Right lobe of liver (tissue), 6 donors: ENCODE results near the gene ACSL1. TPM values are rescaled to one million over a fixed set of nuclear protein-coding genes. Genes with fewer than 3 reads are reported as not detected.

Experiments used
- ATAC-seq, 4 donors: fragments of 200-7000 bp; cut with Tn5 transposase; one replicate each; pipeline ENCODE4 v1.9.1; 2020; ENCODE audit warnings: mild to moderate bottlenecking in 4 of 4, moderate library complexity in 4 of 4
- DNase-seq, 3 donors: peaks; one replicate each; pipeline ENCODE4 v3.0.0-alpha.2; 2020
- H3K27ac ChIP-seq, 3 donors: fragments of 200-600 bp; one replicate each; pipeline ENCODE4 v1.8.0; 2022
- H3K27me3 ChIP-seq, 2 donors: fragments of 200-600 bp; one replicate each; pipeline ENCODE4 v1.8.0; 2022
- H3K36me3 ChIP-seq, 4 donors: fragments of 200-600 bp; sonication (generic) in 1 of 4; one replicate each; pipeline versions ENCODE4 v1.5.1 to v1.8.0; 2017 to 2022; ENCODE audit warnings: control low read depth in 1 of 4
- H3K4me1 ChIP-seq, 4 donors: fragments of 200-600 bp; sonication (generic) in 1 of 4; one replicate each; pipeline versions ENCODE4 v1.5.1 to v1.8.0; 2017 to 2022; ENCODE audit warnings: control low read depth in 1 of 4
- H3K4me3 ChIP-seq, 3 donors: fragments of 200-600 bp; one replicate each; pipeline ENCODE4 v1.8.0; 2022
- H3K9me3 ChIP-seq, 4 donors: fragments of 200-600 bp; sonication (generic) in 1 of 4; one replicate each; pipeline versions ENCODE4 v1.5.1 to v1.8.0; 2017 to 2022; ENCODE audit warnings: control low read depth in 1 of 4
- POLR2A ChIP-seq: fragments of 450-650 bp; IDR thresholded peaks from one replicate; pipeline ENCODE4 v1.6.1; 2017; ENCODE audit warnings: antibody characterized with exemption, mild to moderate bottlenecking
- WGBS: methylation state at CpG from one replicate; pipeline ENCODE4 v1.1.6; 2018; ENCODE audit warnings: low coverage, low lambda C conversion rate; ENCODE audit not compliant: insufficient coverage; ENCODE audit errors: missing lambda C conversion rate; 5-methylcytosine and 5-hydroxymethylcytosine counted together
- intact Hi-C, 2 donors: fragments of 100-400 bp; cut with DNase I; formaldehyde crosslinking; loops; one replicate each; pipeline versions ENCODE4 v1.11.2 to v1.14.1; 2022
- total RNA-seq, 6 experiments: library from RNA; depleted of rRNA in 2 of 6; stranded (reverse); fragments of >200 nt in 2 of 6; fragmentation: NEBNext Ultra II Directional in 3 of 6; extraction: Animal tissue kit (Norgen Biotek cat#: 25700) in 3 of 6; gene quantifications; one replicate each; pipeline versions ENCODE4 v1.1.0 to v1.2.4, GENCODE V29; 2016 to 2023
- TF ChIP-seq, protein P1 (sequence below), 4 donors: fragments of 200-600 bp in 3 of 4; fragments of 450-650 bp in 1 of 4; IDR thresholded peaks; one replicate each; pipeline versions ENCODE4 v1.5.1 to v1.8.0; 2016 to 2022; ENCODE audit warnings: antibody characterized with exemption in 4 of 4, mild to moderate bottlenecking in 2 of 4
- donor health status: DM: no; HTN: yes; CAD: no.
- donor health status: DM: no; HTN: no; CAD: no.
- donor health status: DM: no; HTN: no; CAD: no.
- donor health status: DM: no; HTN: yes; CAD: no.
- donor health status: DM: no; HTN: yes; CAD: no.

ACSL1 gene
- total RNA-seq, 6 experiments from 2014 or later, result 544 to 1,154 (median 743) TPM

DNA sequence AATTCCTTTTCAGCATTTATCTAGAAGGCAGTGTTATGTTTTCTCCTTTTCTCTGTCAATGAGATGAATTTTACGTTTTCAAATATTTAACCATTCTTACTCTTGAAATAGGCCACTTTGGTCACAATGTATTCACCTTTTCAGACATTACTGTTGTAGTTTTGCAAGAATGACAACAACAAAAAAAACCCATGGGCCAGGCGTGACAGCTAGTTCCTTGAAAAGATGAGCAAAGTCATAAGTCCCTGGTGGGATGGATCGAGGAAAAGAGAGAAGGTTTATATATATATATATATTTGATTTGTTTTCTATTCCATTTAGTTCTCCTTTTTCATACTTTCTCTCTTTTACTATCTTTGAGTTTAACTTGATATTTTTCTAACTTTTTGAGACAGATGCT lies 38.1 kb upstream of the ACSL1 start:
- WGBS, result 53% methylated on average over 3 of the region's 3 CpGs
- intact Hi-C loops, result no loop called here

DNA sequence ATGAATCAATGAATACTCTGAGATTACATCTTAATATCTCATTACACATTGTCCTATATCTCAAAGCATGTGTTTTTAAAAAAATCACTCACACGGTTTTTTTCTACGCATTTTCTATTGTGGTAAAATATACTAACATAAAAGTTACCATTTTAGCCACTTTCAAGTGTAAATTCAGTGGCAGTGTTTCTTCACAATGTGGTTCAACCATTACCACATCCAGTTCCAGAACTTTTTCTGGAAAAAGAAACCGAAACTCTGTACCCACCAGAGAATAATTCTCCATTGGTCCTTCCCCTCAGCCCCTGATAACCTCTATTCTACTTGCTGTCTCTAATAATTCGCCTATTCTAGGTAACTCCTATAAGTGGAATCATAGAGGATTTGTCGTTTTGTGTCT lies 35.3 kb upstream of the ACSL1 start:
- no peaks in the 10 kb centered on the region for H3K36me3 ChIP-seq
- H3K27ac ChIP-seq, result no peak overlapping the region
- H3K4me1 ChIP-seq, result no peaks in the 10 kb centered on the region
- intact Hi-C loops, result no loop called here
- no peaks in the 10 kb centered on the region for H3K27me3 ChIP-seq
- H3K9me3 ChIP-seq, result no peaks in the 10 kb centered on the region
- H3K4me3 ChIP-seq, result no peak overlapping the region
- ATAC-seq, result peak in 2 of 4 donors; percentile 30 to 46
- no peak for DNase-seq
- no peak for TF ChIP-seq POLR2A
- TF ChIP-seq, protein P1, sequence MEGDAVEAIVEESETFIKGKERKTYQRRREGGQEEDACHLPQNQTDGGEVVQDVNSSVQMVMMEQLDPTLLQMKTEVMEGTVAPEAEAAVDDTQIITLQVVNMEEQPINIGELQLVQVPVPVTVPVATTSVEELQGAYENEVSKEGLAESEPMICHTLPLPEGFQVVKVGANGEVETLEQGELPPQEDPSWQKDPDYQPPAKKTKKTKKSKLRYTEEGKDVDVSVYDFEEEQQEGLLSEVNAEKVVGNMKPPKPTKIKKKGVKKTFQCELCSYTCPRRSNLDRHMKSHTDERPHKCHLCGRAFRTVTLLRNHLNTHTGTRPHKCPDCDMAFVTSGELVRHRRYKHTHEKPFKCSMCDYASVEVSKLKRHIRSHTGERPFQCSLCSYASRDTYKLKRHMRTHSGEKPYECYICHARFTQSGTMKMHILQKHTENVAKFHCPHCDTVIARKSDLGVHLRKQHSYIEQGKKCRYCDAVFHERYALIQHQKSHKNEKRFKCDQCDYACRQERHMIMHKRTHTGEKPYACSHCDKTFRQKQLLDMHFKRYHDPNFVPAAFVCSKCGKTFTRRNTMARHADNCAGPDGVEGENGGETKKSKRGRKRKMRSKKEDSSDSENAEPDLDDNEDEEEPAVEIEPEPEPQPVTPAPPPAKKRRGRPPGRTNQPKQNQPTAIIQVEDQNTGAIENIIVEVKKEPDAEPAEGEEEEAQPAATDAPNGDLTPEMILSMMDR (IDR thresholded peaks at IDR 0.05), result no peak
- WGBS, result 67% methylated on average over 5 of the region's 5 CpGs

More for the DNA sequence above, 38.1 kb upstream of the ACSL1 start:
- H3K4me1 ChIP-seq, result no peaks in the 10 kb centered on the region
- DNase-seq (no peak), ATAC-seq (no peak)
- H3K27ac ChIP-seq, result no peak overlapping the region
- TF ChIP-seq, protein P1 (IDR thresholded peaks at IDR 0.05), result no peak
- no peak for TF ChIP-seq POLR2A
- no peaks in the 10 kb centered on the region for H3K9me3 ChIP-seq
- H3K4me3 ChIP-seq, result no peak overlapping the region
- H3K36me3 ChIP-seq, result no peaks in the 10 kb centered on the region
- H3K27me3 ChIP-seq, result no peaks in the 10 kb centered on the region

DNA sequence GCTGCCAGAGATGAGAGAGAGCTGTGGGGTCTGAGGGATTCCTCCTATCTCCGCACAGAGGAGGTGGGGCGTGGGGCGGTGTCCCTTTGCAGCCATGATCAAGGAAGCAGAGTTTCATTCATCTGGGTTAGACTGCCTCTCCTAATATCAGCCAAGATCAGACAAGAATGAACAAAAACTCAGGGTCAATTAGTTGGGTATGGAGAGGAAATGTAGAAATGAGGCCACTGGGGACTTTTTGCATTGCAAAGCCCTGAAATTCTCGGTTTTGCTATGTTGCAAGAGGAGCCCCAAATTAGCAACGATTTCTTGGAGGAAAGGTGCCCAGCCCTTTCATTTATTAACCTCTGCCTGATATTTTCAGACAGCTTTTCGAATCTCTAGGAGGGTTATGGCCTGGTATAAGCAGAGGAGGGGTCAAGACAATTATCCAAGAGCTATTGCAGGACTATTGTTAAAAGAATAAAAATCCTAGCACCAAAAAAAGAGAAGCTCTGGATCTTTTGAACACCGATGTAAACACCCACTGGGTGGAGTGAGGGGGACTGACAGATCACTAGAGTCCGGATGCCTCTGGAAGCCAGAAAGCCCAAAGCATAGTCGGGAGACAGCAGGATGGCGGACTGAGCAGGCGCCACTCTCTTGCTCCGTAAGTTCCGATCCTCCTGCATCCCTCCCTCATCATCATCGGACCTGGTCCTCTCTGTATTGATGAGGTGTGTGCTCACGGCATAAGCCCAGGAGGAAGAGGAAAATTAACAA lies 34.4 kb upstream of the ACSL1 start:
- H3K36me3 ChIP-seq, result no peaks in the 10 kb centered on the region
- no peaks in the 10 kb centered on the region for H3K27me3 ChIP-seq
- intact Hi-C loops, result no loop called here
- TF ChIP-seq, protein P1 (IDR thresholded peaks at IDR 0.05), result no peak
- no peak for TF ChIP-seq POLR2A
- no peaks in the 10 kb centered on the region for H3K9me3 ChIP-seq
- H3K4me1 ChIP-seq, result no peaks in the 10 kb centered on the region
- WGBS, result 56% methylated on average over 7 of the region's 15 CpGs
- no peak for DNase-seq
- H3K27ac ChIP-seq, result no peak overlapping the region
- peak in 2 of 4 donors; percentile 13 to 31 for ATAC-seq
- H3K4me3 ChIP-seq, result no peak overlapping the region

GRCh38 chr4:184857441-184858121 lies 31.8 kb upstream of the ACSL1 start:
- TF ChIP-seq POLR2A, result no peak
- TF ChIP-seq, protein P1 (IDR thresholded peaks at IDR 0.05), result no peak
- DNase-seq (no peak), ATAC-seq (no peak)
- intact Hi-C loops, result no loop called here
- Histone ChIP-seq H3K36me3 (no peaks in the 10 kb centered on the region), H3K4me3 (no peak overlapping the region), H3K9me3 (no peaks in the 10 kb centered on the region), H3K4me1 (peaks cover 0 to 4% (median 0%) of the 10 kb centered on the region in 4 donors), H3K27ac (no peak overlapping the region), H3K27me3 (no peaks in the 10 kb centered on the region)
- 74% methylated on average over 7 of the region's 11 CpGs for WGBS
